Measurements from ENCODE around the gene SERPINE1. TPM values are rescaled to one million over a fixed set of nuclear protein-coding genes. Genes with fewer than 3 reads are reported as not detected.

Gene SERPINE1
- total and polyA plus RNA-seq, 2 of the 4 experiments (the other 2 are of a cell fraction), result 1,441 to 2,783 TPM

DNA sequence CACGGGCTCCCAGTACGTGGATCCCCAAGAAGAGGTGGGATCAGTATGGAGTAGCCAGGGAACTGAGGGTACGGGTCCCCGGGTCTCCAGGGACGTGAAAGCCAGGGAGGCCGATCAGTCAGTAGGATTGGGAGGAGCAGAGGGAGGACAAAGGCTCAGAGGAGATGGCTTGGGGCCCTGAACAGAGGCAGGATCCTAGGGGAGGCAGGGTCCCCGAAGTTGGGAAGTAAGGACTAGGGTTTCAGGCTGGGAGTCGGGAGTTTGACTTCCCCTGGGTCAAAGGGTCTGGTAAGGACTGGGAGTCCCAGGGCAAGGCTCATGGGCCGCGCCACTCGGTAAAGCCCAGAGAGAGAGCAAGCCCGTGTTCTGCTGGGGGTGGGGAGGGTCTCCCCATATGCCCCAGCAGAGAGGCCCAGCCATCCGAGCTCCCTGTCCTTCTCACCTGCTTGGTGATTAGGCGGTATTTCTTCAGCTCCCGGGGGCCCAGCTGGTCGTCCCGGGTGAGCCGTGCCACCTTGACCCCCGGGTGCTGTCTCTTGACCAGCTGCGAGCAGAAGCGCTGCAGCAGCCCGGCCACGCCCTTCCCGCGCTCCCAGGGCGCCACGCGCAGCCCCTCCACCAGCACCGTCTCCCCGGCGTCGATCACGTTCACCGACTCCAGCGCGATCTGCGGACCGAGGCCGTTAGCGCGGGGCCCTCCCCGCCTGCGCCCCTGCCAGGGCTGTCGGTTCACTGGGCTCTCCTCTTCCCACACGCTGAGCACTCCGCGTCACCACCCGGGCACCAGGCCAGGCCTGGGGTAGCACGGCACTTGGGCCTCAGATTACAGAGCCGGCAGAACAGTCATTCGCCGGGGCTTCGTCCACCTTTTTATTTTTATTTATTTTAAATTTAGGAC is 46.2 kb downstream of the SERPINE1 start:
- dilution Hi-C loops (cut with HindIII; ENCODE audit: low sequenced_read_pairs, unreplicated experiment), result no loop called here
- peaks cover 83% of the 10 kb centered on the region for H3K27me3 ChIP-seq (ENCODE audit: control insufficient read depth, insufficient read depth, low read length)
- H3K23ac ChIP-seq (ENCODE audit: low read depth, low read length), result peak overlapping the region; percentile 64; the same call in 1 of the 2 replicates
- TF ChIP-seq RAD21 (IDR thresholded peaks at IDR 0.05; ENCODE audit: low read length) (no peak), MAZ (IDR thresholded peaks at IDR 0.05; ENCODE audit: borderline replicate concordance, low read depth, low read length) (peak; percentile 41; the same call in 1 of the 2 replicates), FOS (IDR thresholded peaks at IDR 0.05; ENCODE audit: low read depth, low read length) (no peak)
- POLR2A ChIA-PET (ENCODE audit: unreplicated experiment), result interaction anchor here (0.9 kb wide), 1 partner anchor 8 kb away, joined by 3 read pairs; the partner anchor contains the start of gene VGF
- no peak overlapping the region for H3K56ac ChIP-seq (ENCODE audit: extremely low read depth, insufficient read depth, low read length)
- H3K4me3 ChIP-seq (ENCODE audit: insufficient read depth, low read depth, low read length), result no peak overlapping the region
- H2BK15ac ChIP-seq (ENCODE audit: low read depth, low read length), result no peak overlapping the region
- H3K36me3 ChIP-seq (ENCODE audit: control insufficient read depth, insufficient read depth, low read length), result no peaks in the 10 kb centered on the region
- no peak overlapping the region for H3K27ac ChIP-seq (ENCODE audit: insufficient read depth, low read length)
- no peak overlapping the region; the same call in 1 of the 2 replicates for H2AK5ac ChIP-seq (ENCODE audit: low read depth, low read length)
- peaks cover 8% of the 10 kb centered on the region for H3K9me1 ChIP-seq (ENCODE audit: insufficient read depth, low read length)
- no peak overlapping the region for H4K5ac ChIP-seq (ENCODE audit: low read depth, low read length)
- H2BK5ac ChIP-seq (ENCODE audit: low read depth, low read length, poor library complexity, severe bottlenecking), result no peak overlapping the region
- intact Hi-C loops (cut with micrococcal nuclease), result no loop called here
- H3K9me3 ChIP-seq (ENCODE audit: control insufficient read depth, insufficient read depth, low read length), result peaks cover 4% of the 10 kb centered on the region; the same call in 1 of the 2 replicates
- peaks cover 0 to 3% of the 10 kb centered on the region in 2 experiments; a peak in 1 of 4 replicates for H3K79me1 ChIP-seq (ENCODE audit: low read depth in 1 of 2, low read length in 2 of 2)
- peak overlapping the region; percentile 35 for H3K4me2 ChIP-seq (ENCODE audit: low read depth, low read length)
- peak overlapping the region; percentile 84 for H2AFZ ChIP-seq (replicated peaks; ENCODE audit: low read length, poor library complexity)
- H3K14ac ChIP-seq (replicated peaks; ENCODE audit: low read depth, low read length), result no peak overlapping the region
- no peak overlapping the region for H3K9ac ChIP-seq (ENCODE audit: low read depth, low read length)
- no peak overlapping the region for H4K8ac ChIP-seq (ENCODE audit: low read depth in 2 of 2, low read length in 2 of 2)
- peak; percentile 63 for ATAC-seq (ENCODE audit: low read depth)
- H4K20me1 ChIP-seq (ENCODE audit: insufficient read depth, low read length), result no peaks in the 10 kb centered on the region; the same call in 1 of the 2 replicates
- no TSS peak for BruUV-seq (replicated peaks)
- H3K4ac ChIP-seq (ENCODE audit: low read depth, low read length), result no peak overlapping the region
- DNase-seq, result peak; percentile 71
- H2BK120ac ChIP-seq (ENCODE audit: low read depth, low read length), result no peak overlapping the region
- 6% methylated on average over 3 of the region's 53 CpGs; no CpG with 5 or more reads in 1 of the 2 experiments for WGBS, 2 experiments (ENCODE audit: extremely low coverage in 2 of 2, insufficient read length in 1 of 2)
- H3K4me1 ChIP-seq (ENCODE audit: control insufficient read depth, insufficient read depth, low read length), result peaks cover 12% of the 10 kb centered on the region
- H2AK9ac ChIP-seq (replicated peaks; ENCODE audit: low read depth, low read length, poor library complexity), result peak overlapping the region; percentile 55
- in situ Hi-C loops (cut with MboI; ENCODE audit: low sequenced_read_pairs), result no loop called here
- H3K18ac ChIP-seq (ENCODE audit: low read depth, low read length), result no peak overlapping the region
- CTCF ChIA-PET, result interaction anchor here (0.6 kb wide), 1 partner anchor 119 kb away, joined by 3 read pairs; no protein-coding TSS in a partner anchor
- no peak overlapping the region for H2BK20ac ChIP-seq (ENCODE audit: low read depth, low read length)
- H4K91ac ChIP-seq (ENCODE audit: insufficient read depth, low read depth, low read length), result no peak overlapping the region

Measured in IMR-90 (cell line).